Melanocyte of skin (primary cell): ENCODE results near the gene ERMAP. TPM values are rescaled to one million over a fixed set of nuclear protein-coding genes. Genes with fewer than 3 reads are reported as not detected.

Source experiments
- total RNA-seq, 2 donors: library from RNA; depleted of rRNA; stranded (reverse); fragments of >200 nt; gene quantifications; 2 replicates each; pipeline ENCODE4 v1.2.3, GENCODE V29; 2012

The ERMAP gene
- total RNA-seq = 1 to 10 TPM; 3.3 to 8.6 TPM

DNA sequence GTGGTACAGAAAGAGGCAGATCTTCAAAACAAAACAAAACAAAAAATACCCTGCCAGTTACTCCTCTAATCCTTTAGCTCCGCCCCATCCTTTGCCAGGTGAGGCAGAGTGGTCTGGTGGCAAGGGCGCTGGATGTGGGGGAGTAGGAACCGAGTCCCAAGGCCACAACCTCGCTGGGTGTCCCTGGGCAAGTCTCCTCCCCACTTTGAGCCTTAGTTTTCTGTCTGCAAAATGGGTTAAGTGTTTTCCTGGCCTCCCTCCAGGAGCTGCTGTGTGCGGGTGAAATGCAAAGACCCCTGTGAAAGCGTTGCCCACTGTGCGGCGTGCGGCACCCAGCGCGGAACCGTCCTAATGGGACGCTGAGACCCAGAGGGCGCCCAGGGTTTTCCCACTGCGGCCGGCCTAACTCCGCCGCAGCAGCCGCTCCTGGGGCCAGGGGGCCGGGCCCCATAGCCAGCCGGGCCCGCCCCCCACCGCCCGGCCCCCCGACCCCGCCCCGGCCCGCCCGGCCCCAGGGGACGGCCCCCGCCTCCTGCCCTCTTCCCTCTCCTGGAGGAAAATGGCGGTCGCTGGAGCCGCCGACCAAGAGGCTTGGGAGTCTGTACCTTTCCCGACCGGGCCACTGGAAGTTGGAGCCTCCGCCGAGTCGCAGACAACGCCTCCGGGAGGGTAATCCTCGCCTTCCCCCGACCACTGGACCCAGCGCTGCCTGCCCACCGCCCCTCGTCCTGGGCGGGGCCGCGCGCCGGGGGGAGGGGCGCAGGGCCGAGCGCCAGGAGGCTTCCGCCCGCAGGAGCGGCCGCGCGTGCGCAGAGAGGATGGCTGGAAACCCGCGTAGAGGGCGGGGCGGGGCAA is at the start of gene ERMAP, which contains the start of gene SVBP:
Gene ERMAP (plus strand): TSS at position 538 of the 855 bp plus-strand sequence. CDS start 13,327 bp downstream, outside the sequence.
Gene SVBP (minus strand): TSS at position 813 of the 855 bp plus-strand sequence. CDS start 853 bp downstream, outside the sequence.

DNA sequence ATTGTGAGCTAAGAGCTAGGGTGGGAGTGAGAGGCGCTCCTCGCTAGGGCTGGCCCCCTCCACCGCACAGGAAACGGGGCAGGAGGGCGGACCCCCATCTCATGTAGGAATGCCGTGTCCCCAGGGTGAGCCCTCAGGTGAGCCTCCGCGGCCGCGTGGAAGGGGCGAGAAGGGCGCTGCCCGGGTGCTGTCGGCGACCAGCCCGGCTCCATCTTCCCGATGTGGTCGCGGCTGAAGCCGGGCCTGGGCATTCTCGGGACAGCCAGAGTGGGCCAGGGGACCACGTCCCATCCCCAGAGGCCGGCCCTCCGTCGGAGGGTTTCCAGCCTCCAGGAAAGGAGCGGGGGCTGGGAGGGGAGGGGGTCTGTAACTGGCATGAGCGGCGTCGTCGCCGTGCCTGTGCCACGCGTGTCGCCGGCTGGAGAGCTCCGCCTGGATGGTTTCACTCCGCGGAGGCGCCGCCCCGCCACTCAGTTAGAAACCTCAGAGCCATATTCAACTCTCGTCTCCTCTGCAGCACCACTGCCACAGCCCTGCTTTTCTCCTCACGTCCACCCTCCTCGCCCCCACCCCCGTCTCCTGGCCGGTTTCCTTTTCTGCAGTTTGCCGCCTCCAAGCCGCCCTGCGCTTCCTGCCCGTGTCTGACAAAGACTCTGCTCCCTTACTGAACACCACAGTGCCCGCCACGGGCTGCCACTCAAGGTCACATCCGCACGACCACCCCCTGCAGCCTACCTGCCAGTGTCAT is 31.8 kb upstream of the ERMAP start, which contains the start of gene TMEM269:
Gene TMEM269 (plus strand): TSS at position 46 of the 748 bp plus-strand sequence. CDS start 4,903 bp downstream, outside the sequence.

DNA sequence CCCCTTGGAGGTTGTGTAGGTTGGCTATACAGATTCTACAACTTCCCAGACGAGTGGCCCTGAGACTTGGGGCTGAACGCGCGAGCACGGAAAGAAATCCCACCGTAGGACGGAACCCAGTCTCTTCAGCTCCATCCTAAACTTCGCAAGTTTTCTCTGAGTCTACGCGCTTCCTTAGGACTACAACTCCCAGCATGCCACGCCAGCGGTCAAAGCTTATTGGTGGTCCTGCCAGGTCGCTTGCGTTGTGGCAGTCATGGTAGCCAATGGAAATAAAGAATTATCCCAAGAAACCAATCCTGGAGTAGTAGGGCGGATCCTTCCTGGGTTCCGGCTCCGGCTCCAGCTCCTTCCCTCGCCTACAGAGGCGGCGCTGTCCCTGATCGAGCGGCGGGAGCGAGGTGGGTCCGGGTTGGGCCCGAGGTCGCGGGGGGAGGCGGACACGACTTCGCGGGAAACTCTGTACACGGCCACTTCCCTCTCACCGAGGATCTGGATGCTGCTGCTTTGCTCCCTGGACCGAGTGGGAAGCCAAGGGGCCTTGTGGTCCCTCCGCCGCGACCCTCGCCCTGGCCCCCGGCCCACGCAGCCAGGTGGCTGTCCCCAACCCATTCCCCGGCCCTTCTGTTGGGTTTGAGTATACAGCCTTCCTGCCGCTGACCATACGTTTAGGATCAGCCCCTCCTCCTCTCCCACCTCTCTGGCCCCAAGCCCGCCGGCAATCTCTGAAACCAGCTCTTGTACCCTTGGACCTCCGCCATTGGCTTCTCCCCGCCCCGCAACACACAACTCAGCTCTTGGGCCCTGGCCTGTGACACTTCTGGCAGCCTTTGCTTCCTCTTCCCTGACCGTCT is 29.6 kb downstream of the ERMAP start, which contains the start of gene ZNF691:
Gene ZNF691 (plus strand): TSS at position 357 of the 854 bp plus-strand sequence. CDS start 3,046 bp downstream, outside the sequence.

Other genes starting within 250 kb of the ERMAP start
- 10 to 100 TPM; 24.4 to 34.3 TPM for gene PPIH, start 158.7 kb upstream of the ERMAP start, total RNA-seq
- 100 to 1,000 TPM; 365 to 602 TPM for gene YBX1, start 134.7 kb upstream of the ERMAP start, total RNA-seq
- not detected for gene CLDN19, start 76.9 kb upstream of the ERMAP start, total RNA-seq
- 10 to 100 TPM; 44.0 to 66.3 TPM for gene P3H1, start 50.1 kb upstream of the ERMAP start, total RNA-seq
- 1 to 10 TPM; 2.1 to 2.3 TPM for gene C1orf50, start 49.9 kb upstream of the ERMAP start, total RNA-seq
- gene TMEM269, start 32.1 kb upstream of the ERMAP start, total RNA-seq = not detected
- 10 to 100 TPM in 1 of 2 donors, 1 to 10 TPM in 1; 5.2 to 10.3 TPM for gene SVBP, start 275 bp downstream of the ERMAP start, total RNA-seq
- 1 to 10 TPM; 5.9 to 9.7 TPM for gene ZNF691, start 29.5 kb downstream of the ERMAP start, total RNA-seq
- 10 to 100 TPM; 19.3 to 53.3 TPM for gene SLC2A1, start 141.7 kb downstream of the ERMAP start, total RNA-seq